Measurements from ENCODE around the gene TXNDC5.

GRCh38 chr6:7879579-7879978 is 31.0 kb downstream of the TXNDC5 start:
- TF ChIP-seq CTCF (conservative IDR thresholded peaks at IDR 0.05) (no peak), ZFX (IDR thresholded peaks at IDR 0.05) (no peak)

All from C4-2B (cell line).